ENCODE data around the gene TRAPPC12.

TRAPPC12 gene

GRCh38 chr2:3470856-3471737 lies 91.6 kb downstream of the TRAPPC12 start:
- no peak for DNase-seq

DNA sequence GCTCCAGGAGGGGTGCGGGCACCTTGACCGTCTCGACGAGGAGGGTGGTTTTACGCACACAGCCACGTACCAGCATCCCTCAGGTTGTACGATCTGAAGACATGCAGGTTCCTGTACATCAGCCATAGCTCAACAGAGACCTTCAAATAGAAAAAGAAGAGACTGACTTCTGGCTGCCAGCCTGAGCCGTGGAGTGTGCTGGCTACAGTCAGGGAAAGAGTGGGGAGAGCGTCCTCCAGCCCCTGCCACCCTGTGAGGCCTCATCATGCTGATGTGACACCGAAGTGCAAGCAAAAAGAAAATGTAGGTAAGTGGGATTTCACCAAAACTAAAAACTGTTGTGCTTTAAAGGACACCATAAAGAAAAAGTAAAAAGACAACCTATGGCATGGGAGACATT lies 92.8 kb downstream of the TRAPPC12 start:
- DNase-seq = no peak

DNA sequence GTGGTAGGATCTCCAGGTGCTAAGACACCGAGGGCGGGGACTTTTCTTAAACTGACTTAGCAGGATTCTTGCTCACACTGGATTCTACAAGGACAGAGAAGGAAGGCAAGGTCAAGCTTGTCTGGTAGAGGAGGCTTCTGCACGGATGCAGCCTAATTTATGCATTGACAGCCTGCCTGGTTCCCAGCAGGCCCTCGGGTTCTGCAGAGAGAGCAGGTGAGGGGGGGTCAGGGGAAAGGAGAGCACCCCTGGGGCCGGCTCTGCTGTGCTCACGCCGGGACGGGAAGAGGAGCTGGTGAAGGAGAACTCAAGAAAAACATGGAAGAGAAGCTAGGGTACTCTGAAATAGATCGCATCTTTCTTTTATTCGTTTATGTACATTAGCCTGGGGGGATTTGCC lies 93.5 kb downstream of the TRAPPC12 start:
- no peak for DNase-seq

DNA sequence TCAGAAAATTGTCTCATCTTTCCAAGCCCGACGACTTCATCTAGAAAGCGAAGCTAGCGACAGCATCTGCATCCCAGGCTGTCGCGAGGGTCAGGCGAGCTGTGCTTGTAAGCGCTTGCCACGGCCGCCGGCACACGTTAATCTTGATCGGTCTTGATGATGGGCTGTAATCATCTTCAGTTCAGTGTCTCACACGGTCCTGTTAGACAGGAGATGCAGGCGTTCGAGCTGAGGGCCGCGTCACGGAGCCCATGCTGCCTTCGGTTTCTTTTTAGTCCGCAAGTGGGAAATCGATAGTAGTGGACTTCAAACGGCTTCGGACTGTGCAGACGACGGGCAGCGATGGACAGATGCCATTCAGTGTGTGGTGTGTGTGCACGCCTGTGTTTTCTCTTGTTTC lies 96.3 kb downstream of the TRAPPC12 start:
- no peak for DNase-seq

DNA sequence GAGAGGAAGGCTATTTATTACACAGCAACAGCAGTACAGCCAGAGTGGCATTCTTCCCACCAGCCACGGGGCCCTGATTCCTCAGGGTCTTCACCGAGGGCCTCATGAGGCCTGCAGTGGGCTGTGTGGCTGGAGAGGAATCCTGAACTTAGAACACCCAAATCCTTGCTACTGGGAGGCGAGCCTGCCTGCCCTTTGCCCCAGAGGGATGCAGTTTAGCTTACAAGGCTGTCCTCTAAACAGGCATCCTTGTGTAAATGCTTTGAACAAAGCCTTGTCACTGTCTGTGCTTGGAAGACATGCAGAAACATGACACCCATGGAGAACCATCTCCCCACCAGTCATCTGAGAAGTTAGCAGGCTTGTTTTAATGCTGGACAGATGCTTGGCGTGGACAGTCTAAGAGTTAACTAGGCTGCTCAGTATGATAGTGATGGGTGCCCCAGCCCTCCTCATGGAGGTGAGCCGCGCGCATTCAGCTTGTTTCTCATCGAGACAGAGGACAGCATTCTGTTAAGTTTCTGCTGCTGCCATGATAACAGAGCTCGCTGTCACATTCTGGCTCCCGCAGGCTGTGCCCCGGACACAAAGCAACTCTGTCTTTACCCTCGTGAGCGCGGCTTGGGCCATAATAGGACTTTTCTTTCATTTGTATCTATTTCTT lies 97.0 kb downstream of the TRAPPC12 start:
- DNase-seq = no peak

DNA sequence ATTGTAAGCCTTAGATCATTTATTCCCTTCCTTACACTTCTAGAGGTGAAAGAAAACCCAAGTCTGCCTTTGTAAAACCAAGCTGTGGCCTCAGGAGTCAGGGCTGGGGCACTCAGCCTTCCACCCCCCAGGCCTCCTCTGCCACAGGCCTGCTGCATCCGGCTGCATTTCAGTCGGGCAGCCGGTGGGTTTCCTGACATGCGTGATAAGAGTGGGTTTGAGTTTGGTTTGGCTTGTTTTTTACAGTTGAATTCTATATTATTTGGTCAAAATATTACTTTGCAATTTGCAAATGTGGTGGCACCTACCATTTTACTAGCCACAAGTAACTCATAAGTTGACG lies 97.5 kb downstream of the TRAPPC12 start:
- no peak for DNase-seq

DNA sequence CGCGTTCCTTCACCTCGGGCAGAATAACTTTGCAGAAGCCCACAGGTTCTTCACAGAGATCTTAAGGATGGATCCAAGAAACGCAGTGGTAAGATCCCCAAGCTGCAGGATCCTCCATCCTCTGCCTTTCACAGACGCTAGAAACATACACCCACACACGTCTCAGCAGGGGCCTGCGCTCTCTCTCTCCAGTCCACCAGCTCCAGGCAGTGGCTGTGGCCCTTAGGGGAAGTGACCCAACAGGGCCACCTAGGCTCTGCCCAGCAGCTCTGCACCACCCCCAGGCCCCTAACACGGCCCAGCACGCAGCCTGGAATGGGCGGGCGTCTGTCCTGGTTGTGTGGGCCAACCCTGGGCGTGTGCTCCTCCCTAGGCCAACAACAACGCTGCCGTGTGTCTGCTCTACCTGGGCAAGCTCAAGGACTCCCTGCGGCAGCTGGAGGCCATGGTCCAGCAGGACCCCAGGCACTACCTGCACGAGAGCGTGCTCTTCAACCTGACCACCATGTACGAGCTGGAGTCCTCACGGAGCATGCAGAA lies 99.4 kb downstream of the TRAPPC12 start:
- no peak for DNase-seq

DNA sequence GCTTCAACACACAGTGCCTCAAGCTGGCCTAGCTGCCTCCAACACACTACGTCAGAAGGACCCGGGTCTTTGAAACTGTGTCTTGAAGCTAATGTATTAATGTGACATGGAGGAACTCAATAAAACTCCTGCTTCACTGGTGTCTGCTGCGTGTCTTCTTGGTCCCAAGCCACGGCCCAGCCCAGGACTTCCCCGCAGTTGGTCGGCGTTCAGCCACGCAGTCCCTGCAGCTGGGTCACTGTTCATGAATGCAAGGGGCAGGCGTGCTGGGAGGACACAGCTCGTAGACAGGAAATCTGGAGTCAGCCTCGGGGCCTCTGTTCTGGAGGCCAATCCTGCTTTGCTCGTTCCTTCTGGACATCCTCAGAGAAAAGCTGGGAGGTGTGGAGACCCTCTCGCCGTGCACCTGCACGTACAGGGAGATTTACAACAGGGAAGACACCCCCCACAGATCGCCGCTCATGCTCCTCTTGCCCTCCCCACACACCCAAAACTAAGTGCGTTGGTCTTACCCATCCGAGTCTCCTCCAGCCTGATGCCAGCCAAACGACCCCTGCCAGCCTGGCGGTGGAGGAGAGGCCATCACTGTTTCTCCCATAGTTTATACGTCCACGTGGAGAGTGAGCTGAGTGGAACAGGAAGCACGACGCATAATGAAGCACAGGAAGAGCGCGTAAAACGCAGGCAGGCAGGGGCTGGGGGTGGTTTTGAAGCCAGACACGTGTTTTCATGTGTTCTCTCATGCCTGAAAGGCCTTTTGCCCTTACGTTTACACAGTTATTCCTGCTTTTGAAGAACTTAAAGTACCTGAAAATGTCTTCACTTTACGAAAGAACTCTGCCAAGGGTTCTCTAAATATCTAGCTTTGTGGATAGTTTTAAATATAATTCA lies 100.2 kb downstream of the TRAPPC12 start:
- DNase-seq = no peak

GRCh38 chr2:3480352-3481010 lies 101.0 kb downstream of the TRAPPC12 start:
- DNase-seq = peak; percentile 23

DNA sequence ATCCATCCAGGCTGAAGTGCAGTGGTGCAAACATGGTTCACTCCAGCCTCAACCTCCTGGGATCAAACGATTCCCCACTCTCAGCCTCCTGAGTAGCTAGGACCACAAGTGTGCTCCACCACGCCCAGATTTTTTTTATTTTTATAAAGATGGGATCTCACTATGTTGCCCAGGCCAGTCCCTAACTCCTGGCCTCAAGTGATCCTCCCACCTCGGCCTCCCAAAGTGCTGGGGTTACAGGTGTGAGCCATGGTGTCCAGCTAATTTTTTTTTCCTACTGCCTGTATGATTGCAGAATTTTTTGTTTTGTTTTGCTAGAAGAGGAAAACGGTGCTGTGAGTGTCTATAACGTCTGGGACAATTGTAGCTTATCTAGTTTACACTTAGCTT lies 101.5 kb downstream of the TRAPPC12 start:
- no peak for DNase-seq

DNA sequence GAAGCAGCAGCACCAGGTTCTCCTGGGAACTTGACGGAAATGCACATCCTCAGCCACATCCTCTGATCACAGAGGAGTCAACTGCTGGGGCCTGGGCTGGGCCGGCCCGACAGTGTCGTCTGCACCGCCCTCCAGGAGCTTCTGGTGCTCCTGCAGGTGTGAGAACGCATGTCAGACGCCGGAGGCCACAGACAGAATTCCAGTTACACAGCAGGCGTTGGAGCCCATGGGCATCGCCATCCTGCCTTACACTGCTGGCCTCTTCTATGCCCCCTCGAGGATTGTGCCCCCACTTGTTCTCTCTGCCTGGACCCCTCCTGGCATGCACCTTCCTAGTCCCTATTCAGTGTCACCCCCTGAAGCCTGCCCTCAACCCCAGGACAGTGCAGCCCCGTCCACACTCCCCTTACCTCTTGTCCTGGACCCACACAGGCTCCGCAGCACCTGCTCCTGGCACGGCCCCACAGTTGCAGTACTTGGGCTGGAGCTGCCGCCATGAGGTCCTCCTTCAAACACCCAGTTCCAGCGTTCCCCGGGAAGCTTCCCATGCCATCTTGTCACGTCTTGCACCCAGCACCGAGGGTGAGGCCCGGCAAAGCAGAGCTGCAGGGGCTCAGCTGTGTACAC lies 102.4 kb downstream of the TRAPPC12 start:
- DNase-seq = no peak

GRCh38 chr2:3482363-3482821 lies 102.9 kb downstream of the TRAPPC12 start:
- no peak for DNase-seq

GRCh38 chr2:3483227-3483985 lies 103.9 kb downstream of the TRAPPC12 start:
- no peak for DNase-seq

DNA sequence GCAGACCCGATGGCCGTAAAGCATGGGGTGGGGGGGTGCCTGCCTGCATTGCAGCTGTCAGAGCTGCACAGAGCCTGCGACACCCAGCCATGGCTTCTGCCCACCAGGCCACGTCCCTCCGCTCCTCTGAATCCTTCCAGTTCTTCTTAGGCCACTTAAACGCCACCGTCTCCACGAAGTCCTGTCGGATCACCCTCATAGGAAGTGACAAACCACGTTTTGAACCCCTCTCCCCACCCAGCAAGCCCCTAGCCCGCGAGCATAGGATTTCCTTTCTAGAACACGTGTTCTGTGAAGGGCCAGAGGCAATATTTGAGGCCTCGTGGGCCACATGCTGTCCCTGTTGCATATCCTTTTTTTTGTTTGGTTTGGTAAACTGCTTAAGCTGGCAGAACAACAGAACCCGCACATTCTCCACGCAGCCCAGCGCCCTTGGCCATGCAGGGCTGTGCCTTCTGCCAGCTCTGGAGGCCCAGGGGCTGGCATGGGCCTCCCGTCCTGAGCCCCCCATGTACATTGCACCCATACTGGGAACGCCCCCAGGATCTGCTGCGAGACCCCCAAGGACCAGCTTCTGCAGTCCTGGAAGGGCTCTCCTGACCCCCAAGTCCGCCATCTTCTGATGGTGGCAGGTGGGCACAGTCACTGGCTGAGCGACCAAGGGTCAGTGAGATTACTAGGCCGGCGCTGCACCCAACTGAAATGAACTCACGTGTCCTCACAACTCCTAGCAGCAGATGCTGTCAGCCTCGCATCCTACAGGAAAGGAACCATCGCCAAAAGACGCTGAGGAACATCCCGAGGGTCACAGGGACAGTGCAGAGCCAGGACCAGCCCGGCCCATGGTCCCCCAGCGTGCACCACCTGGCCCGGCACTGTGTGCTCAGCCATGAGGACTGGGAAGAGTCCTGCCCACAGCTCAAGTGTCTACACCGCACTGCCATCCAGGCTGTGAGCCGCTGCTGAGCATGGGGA lies 104.8 kb downstream of the TRAPPC12 start:
- no peak for DNase-seq

DNA sequence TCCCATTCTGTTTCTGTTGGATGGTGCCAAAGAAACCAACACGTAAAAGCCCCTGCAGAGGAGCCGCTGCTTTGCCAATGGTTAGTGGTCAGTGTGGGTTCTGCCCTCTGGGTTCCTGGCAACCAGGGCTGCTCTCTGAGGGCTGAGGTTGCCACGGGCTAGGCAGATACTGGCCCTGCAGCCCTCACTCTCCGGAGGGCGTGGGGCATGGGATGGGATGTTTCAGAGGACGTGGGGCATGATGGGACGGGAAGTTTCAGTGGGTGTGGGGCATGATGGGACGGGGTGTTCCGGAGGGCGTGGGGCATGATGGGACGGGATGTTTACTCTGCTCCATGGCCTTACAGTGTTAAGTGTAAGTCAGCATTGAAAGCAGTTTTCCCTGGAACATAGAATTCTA lies 105.7 kb downstream of the TRAPPC12 start:
- DNase-seq = no peak

DNA sequence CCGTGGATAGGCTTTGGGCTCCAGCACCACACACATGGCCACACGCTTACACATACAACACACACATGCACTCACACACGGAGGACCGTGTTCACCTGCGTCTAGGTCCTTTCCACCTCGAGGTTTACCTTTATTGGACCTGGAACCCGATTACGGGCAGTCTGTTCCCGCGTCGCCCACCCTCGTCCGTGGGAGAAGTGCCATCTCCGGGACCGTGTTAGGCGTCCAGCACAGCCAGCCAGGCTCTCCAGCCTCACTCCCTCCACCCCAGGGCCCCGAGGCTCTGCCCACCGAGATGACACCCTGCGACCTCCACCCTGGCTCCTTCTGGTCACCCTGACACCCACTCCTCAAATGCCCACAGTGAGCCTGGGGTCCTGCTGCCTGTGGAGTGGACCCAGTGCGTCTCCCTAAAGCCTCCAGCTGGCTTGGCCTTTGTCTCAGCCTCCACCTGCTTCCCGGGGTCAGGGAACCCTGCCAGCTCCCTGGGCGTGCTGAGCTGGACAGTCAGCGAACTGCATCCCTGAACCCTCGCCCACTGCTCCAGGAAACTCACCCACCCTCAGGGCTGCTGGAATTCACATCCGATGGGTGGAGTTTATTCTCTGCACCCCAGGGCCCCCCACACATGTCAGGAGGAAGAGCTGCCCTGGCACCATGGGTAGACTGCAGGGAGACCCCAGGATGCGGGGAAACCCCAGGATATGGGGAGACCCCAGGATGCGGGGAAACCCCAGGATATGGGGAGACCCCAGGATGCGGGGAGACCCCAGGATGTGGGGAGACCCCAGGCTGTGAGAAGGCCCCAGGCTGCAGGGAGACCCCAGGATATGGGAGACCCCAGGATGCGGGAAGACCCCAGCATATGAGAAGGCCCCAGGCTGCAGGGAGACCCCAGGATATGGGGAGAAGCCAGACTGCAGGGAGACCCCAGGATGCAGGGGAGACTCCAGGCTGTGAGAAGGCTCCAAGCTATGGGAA lies 106.8 kb downstream of the TRAPPC12 start:
- DNase-seq = no peak

DNA sequence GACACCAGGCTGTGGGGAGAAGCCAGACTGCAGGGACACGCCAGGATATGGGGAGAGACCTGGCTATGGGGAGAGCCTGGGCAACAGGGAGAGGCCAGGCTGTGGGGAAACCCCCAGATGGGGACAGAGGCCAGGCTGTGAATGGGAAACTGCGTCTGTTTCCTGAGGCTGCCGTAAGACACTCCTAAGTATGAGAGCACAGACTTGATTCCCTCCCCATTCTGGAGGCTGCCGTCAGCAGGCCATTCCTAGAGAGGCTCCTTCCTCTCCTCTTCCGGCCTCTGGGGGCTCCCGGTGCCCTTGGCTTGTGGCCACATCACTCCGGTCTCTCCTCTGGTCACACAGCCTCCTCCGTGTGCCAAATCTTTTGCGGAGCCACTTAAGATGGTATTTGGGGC lies 107.5 kb downstream of the TRAPPC12 start:
- no peak for DNase-seq

- DNase-seq = no peak
Observed at GRCh38 chr2:3487432-3487831, 107.9 kb downstream of the TRAPPC12 start.

- DNase-seq = no peak
Observed at GRCh38 chr2:3488061-3488531, 108.6 kb downstream of the TRAPPC12 start.
